SH-SY5Y (cell line): Measurements from ENCODE around the gene LMTK3.

Experiments
- GATA2 ChIP-seq: IDR thresholded peaks from 2 replicates; pipeline ENCODE4 v1.6.1; 2011; ENCODE audit warnings: mild to moderate bottlenecking, low read depth, low read length
- GATA3 ChIP-seq: IDR thresholded peaks from 2 replicates; pipeline ENCODE4 v1.6.1; 2011; ENCODE audit warnings: low read depth, mild to moderate bottlenecking, low read length, moderate library complexity

LMTK3 gene

DNA sequence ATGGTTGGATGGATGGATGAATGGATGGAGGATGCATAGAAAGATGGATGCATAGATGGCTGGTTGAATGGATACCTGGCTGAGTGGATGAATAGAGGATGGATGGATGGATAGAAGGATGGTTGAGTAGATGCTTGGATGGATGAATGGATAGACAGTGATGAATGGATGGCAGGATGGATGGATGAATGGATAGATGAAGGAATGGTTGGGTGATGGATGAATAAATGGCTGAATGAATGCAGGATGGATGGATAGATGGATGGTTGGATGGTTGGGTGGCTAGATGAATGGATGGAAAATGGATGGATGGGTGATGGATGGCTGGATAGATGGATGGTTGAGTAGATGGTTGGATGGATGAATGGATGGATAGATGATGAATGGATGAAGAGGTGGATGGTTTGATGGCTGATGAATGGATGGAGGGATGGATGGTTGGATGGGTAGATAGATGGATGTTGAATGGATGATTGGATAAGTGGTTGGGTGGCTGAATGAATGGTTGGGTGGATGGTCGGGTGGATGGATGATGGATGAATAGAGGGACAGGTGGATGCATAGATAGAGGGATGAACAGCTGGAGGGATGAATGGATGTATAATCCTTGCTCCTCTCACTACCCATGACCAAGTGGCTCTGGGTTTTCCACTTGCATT lies 36.7 kb upstream of the LMTK3 start:
- TF ChIP-seq GATA2: no peak
- no peak for TF ChIP-seq GATA3

DNA sequence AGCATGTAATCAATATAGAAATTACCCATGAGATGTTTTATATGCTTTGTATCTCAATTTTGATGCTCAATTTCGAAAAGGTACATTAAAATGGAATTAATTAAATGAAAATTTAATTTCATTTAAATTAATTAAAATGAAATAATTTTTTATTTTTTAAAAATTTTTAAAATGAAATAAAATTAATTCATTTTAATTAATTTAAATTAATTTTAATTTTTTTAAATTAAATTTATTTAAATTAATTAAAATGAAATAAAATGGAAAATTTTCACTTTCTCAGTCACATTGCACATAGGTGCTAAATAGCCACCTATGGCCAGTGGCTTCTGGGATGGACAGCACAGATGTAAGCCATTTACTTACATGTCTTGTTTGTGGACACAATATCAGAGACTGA lies 36.1 kb upstream of the LMTK3 start:
- no peak for TF ChIP-seq GATA3

DNA sequence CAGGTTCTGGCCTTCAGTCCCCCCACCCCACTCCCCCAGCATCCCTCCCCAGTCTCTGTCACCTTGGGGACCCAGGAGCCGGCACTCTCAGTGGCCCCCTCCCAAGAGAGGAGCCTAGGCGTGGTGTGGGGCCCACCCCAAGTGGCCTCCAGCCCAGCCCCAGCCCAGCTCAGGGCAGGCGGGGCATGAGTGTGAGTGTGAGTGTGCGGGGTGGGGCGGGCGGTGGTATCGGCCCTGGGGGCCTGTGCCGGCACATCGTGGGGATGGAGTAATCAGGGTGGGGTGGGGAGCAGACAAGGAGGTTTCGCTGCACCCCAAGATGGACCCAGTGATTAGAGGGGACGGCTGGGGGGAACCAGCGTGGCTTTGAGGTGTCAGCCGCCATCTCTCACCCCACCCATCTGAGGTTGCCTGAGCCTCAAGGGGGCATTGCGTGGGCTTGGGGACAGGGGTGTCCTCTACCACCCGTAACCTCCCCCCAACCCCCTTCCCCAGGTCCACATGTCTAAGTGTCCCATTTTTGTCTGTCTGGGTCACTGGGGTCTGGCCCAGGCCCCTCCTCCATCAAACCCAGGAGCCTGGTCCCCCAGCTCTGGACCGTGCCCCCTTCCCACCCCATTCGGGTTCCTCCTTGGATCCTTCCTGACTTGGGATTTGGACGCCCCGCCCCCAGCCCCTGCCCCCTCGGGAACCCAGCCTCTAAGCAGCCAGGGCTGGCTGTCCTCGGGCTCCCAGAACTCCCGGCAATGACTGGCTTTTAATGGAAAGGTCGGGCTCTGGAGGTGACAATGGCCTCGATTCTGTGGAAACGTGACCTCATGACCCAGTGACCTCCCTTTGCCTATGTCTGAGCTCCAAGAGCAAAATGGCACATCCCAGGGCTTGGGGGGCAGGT lies 33.5 kb upstream of the LMTK3 start:
- TF ChIP-seq GATA3 (no peak), GATA2 (no peak)

DNA sequence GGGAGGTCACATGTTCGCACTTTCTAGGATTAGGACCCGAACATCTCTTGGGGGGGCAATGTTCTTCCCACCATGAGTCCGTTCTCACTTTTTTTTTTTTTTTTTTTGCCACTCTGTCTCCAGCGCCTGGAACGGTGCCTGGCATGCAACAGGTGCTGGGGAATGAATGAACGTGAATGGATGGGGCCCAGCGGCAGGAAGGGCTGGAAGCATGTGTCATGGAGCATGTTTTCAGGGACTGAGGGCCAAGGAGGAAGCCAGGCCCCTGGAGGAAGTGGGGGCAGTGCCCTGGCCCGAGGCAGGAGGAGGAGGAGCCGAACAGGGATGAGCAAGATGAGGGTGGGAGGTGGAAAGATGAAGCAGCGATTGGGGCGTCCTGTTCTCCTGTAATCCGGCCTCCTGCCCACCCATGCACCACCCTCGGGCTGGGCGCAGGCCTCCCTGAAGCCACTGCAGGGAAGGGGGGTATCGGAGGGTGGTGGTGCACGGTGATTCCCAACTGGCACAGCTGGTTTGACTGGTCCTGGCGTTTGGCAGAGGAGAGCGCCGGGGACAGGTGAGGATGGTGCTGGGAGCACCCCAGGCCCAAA lies 31.6 kb upstream of the LMTK3 start:
- TF ChIP-seq GATA3 (no peak), GATA2 (no peak)

DNA sequence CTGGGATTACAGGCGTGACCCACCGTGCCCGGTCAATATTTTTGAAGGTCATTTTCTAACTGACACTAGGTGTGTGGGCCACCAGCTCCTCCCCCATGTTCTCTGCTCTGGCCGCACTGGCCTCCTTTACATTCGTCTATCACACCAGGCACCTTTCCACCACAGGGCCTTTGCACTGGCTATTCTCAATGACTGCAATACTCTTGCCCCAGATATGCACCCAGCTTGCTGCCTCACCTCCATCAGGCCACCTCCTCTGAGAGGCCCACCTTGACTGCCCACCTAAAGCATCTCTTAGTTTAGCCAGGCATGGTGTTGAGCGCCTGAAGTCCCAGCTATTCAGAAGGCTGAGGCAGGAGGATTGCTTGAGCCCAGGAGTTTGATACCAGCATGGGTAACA lies 30.2 kb upstream of the LMTK3 start:
- TF ChIP-seq GATA2 (no peak), GATA3 (no peak)

DNA sequence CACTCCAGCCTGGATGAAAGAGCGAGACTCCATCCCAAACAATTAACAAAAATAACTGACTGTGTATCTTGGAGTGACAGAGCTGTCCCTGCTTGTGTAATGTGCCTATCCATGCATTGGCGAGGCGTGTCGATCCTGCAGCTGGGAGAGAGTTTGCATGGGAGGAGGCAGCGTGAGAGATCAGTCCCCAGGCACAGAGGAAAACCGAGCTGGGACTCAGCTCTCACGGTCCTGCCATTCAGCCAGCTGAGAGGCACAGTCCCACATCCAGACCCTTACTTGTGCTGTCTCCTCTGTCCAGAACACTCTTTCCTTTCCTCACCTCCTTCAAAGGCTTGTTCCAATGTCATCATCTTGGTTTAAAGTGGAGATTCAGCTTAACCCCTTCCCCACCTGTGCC lies 28.5 kb upstream of the LMTK3 start:
- no peak for TF ChIP-seq GATA2
- TF ChIP-seq GATA3: no peak

DNA sequence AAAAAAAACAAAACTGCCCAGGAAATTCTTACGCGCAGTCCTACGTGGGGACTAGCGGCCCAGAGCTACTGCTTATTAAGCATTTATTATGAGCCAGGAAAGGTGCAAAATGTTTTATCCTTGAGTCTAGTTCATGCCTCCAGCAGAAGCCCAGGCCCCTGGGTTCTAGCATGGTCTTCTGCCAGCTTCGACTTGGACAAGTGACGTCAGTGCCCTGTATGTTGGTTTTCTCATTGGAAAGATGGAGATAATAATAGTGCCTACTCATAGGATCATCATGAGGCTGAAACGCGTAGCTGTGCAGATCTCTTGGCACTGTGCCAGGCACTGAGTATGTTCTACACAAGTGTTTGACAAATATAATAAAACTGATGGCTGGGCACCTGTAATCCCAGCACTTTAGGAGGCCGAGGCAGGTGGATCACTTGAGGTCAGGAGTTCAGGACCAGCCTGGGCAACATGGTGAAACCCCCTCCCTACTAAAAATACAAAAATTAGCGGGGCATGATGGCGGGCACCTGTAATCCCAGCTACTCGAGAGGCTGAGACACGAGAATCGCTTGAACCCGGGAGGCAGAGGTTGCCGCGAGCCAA lies 28.0 kb upstream of the LMTK3 start:
- no peak for TF ChIP-seq GATA3
- no peak for TF ChIP-seq GATA2

DNA sequence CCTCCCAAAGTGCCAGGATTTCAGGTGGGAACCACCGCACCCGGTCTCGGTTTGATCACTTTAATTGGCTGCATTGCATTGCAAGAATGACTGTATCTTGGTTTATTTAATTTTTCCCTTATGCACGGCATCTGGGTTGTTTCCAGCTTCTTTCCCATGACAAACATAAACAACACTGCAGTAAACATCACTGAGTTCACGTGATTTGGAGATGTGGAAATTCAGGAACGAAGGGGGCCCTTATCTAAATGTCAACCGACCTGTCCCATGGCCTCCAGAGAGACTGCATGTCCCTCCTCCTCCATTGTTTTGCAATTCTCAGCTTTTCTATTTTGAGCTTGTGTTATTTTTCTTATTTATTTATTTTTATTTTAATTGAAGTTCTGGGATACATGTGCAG lies 25.9 kb upstream of the LMTK3 start:
- no peak for TF ChIP-seq GATA2

DNA sequence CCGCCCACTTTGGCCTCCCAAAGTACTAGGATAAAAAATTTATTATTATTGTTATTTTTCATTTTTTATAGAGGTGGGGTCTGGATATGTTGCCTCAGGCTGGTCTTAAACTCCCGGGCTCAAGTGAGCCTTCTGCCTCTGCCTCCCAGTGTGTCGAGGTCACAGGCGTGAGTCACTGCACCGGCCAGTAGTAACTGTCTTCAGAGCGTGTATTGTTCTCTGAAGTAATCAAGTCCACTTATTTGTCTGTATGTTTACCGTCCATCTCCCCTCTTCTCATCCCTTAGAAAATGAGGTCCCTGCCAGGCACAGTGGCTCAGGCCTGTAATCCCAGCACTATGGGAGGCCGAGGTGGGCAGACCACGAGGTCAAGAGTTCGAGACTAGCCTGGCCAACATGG lies 22.1 kb upstream of the LMTK3 start:
- no peak for TF ChIP-seq GATA3
- TF ChIP-seq GATA2: no peak

DNA sequence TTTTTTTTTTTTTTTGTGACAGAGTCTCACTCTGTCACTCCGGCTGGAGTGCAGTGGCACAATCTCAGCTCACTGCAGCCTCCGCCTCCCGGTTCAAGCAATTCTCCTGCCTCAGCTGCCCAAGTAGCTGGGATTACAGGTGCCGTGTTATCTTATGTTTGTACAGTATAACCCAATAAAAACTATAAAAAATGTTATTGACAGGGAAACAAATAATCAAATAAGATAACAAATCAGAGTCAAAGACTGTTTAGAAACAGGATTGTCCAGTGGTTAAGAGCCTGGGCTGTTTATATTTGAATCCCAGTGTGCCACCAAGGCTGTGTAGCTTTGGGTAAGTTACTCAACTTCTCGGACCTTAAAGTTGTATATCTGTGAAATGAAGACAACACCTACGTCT lies 19.1 kb upstream of the LMTK3 start:
- TF ChIP-seq GATA3 (no peak), GATA2 (no peak)

DNA sequence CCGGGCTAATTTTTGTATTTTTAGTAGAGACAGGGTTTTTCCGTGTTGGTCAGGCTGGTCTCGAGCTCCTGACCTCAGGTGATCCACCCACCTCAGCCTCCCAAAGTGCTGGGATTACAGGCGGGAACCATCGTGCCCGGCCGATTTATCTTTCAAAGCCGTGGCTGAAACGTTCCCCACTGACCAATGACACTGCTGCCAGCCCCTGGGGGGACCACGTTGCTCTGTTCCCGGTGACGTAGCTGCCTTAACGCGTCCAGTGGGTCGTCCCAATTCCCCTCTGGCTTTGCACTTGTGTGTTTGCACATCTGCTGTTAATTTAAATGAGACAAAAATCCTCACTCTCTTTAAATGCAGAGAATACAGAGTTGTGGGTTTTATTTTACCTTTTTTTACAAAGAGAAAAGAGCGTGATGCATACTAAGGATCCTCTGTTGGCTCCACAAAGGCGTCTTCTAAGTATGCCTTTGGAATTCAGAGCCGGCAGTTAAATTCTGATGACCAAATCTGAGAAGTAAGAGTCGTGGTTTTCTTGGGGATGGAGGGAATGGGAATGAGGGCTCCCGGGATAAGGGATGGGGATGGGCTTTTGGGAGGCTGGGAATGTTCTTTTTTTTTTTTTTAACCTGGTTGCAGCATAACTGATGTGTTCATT lies 18.6 kb upstream of the LMTK3 start:
- no peak for TF ChIP-seq GATA3
- TF ChIP-seq GATA2: no peak

DNA sequence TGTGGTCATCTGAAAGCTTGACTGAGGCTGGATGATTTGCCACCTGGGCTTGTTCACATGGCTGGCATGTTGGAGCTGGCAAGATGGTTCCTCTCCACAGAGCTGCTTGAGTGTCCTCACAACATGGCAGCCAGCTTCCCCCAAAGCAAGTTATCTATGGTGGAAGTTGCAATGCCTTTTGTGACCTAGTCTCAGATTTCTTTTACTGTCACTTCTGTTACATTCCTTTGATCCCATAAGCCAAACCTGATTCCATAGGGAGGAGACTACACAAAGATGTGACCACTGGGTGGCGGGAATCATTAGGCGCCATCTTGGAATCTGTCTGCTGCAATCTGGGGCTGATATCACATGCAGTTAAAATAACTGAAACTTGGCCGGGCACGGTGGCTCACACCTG lies 17.5 kb upstream of the LMTK3 start:
- TF ChIP-seq GATA2 (no peak), GATA3 (no peak)

DNA sequence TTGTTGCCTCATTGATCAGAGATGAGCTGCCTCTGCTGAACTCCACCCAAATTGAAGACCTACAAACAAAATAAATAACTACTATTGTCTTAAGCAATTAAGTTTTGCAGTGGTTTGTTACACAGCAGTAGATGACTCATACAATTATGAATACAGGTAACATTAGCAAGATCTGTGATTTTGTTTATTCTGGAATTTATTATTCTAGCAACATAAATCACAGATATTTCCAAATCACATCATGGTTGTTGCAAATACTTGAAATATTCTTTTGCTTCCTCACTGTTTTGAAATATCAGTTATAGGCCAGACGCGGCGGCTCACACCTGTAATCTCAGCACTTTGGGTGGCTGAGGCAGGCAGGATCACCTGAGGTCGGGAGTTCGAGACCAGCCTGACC lies 13.1 kb upstream of the LMTK3 start:
- TF ChIP-seq GATA2: no peak
- no peak for TF ChIP-seq GATA3

DNA sequence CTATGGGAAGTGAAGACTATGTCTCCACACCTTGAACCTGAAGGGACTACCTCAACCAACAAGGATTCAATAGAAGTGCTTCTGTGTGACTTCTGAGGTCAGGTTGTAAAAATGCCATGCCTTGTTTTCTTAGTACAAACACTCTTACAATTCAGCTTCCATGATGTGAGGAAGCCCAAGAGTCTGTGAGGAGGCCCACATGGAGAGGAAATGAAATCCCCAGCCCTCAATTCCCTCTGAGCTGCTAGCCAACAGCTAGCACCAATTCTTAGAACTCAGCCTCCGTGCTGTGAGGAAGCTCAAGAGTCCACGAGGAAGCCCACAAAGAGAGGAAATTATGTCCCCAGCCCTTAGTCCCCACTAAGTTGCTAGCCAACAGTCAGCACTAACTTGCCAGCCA lies 12.6 kb upstream of the LMTK3 start:
- TF ChIP-seq GATA2 (no peak), GATA3 (no peak)
